ENCODE results near the gene IMMP2L.

Gene IMMP2L

GRCh38 chr7:111564078-111564477 lies 1.8 kb upstream of the IMMP2L start:
- Histone ChIP-seq H2AFZ (ENCODE audit: low read depth, low read length) (no peak overlapping the region), H3K4me3 (ENCODE audit: low read depth in 1 of 2, low read length in 2 of 2) (no peak overlapping the region), H3K4me2 (ENCODE audit: insufficient read depth, low read length) (no peak overlapping the region), H3K9ac (ENCODE audit: low read depth, low read length) (no peak overlapping the region), H3K27me3 (ENCODE audit: insufficient read depth, low read length, poor library complexity) (no peaks in the 10 kb centered on the region), H3K79me2 (ENCODE audit: insufficient read depth, low read length) (peaks cover 18% of the 10 kb centered on the region), H3K4me1 (ENCODE audit: insufficient read depth, low read length) (peaks cover 35% of the 10 kb centered on the region), H3K27ac (ENCODE audit: low read length) (no peak overlapping the region), H3K9me3 (ENCODE audit: insufficient read depth, low read length, severe bottlenecking) (no peaks in the 10 kb centered on the region), H4K20me1 (ENCODE audit: insufficient read depth, low read length) (no peaks in the 10 kb centered on the region), H3K36me3 (ENCODE audit: insufficient read depth, low read length) (no peaks in the 10 kb centered on the region)
- TF ChIP-seq EZH2 (IDR thresholded peaks at IDR 0.05; ENCODE audit: borderline replicate concordance, low read depth, low read length, severe bottlenecking) (no peak), CTCF (IDR thresholded peaks at IDR 0.05; ENCODE audit: borderline replicate concordance, extremely low read depth, low read length, poor library complexity, severe bottlenecking) (no peak)
- ATAC-seq (ENCODE audit: insufficient read depth, low read depth) (no peak), DNase-seq (no peak)

DNA sequence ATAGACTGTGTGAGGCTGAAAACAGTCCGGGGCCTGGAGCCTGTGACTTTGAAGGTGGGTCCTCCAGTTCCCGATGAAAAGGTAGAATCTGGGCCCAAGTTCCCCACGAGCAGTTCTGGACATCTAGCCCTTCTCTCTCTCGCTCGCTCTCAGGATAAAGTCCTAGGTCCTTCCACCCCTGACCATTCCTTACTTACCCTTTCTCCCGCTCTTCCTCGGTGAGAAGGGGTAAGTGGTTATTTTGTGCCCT lies 713 bp downstream of the IMMP2L start:
- H3K27ac ChIP-seq (ENCODE audit: low read length), result peak overlapping the region; percentile 74
- peak overlapping the region; percentile 83 for H3K4me2 ChIP-seq (ENCODE audit: insufficient read depth, low read length)
- no peaks in the 10 kb centered on the region for H4K20me1 ChIP-seq (ENCODE audit: insufficient read depth, low read length)
- peaks cover 15% of the 10 kb centered on the region; the same call in 1 of the 2 replicates for H3K36me3 ChIP-seq (ENCODE audit: insufficient read depth, low read length)
- DNase-seq, result peak; percentile 15
- peak overlapping the region; percentile 22 to 68; a peak in 3 of 4 replicates for H3K4me3 ChIP-seq (ENCODE audit: low read depth in 1 of 2, low read length in 2 of 2)
- no peak for ATAC-seq (ENCODE audit: insufficient read depth, low read depth)
- H2AFZ ChIP-seq (ENCODE audit: low read depth, low read length), result peak overlapping the region; percentile 83
- H3K9ac ChIP-seq (ENCODE audit: low read depth, low read length), result peak overlapping the region; percentile 90
- no peaks in the 10 kb centered on the region for H3K27me3 ChIP-seq (ENCODE audit: insufficient read depth, low read length, poor library complexity)
- H3K4me1 ChIP-seq (ENCODE audit: insufficient read depth, low read length), result peaks cover 38% of the 10 kb centered on the region
- TF ChIP-seq CTCF (IDR thresholded peaks at IDR 0.05; ENCODE audit: borderline replicate concordance, extremely low read depth, low read length, poor library complexity, severe bottlenecking) (no peak), EZH2 (IDR thresholded peaks at IDR 0.05; ENCODE audit: borderline replicate concordance, low read depth, low read length, severe bottlenecking) (no peak)
- peaks cover 20% of the 10 kb centered on the region for H3K79me2 ChIP-seq (ENCODE audit: insufficient read depth, low read length)
- H3K9me3 ChIP-seq (ENCODE audit: insufficient read depth, low read length, severe bottlenecking), result no peaks in the 10 kb centered on the region

DNA sequence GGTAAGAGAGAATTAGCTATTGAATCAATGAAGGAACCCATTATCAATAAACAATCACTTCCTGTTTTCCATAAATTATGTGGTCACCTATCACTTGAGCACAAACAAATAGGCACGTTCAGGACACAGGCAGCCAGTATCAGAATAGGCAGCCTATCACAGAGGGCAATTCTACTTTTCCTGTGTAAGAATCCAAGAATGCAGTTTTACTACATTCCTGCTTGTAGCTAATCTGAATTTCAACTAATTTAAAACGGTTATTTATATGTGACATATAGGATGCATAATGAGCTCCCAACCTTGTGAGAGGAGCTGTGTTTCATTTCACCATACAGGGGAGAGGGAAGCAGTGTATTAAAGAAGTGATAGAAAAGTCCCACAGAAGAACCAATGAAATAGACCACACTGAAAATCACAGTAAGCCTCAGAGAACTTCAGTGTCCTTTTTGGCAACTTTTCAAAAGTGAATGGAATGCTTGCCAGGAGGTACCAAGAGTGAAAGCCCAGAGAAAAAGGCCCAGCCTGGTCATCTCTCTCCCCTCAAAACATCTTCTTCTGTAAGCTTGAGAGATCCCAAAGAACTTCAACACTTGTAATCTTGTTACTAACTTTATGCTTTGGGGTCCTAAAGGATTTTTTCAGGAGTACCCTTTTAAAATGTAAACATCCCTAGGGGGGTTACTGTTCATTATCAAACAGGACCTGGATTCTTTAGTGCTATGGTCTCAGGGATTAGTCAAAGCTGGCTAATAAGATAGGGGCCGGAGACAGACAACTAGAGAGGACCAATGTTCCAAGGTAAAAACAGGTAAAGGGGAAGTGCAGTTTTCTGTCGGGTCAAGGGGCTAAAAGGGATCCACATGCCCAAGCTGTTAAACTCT lies 1.3 kb downstream of the IMMP2L start:
- no peak for ATAC-seq (ENCODE audit: insufficient read depth, low read depth)
- H3K4me3 ChIP-seq (ENCODE audit: low read depth in 1 of 2, low read length in 2 of 2), result peak overlapping the region; percentile 22 to 68; a peak in 3 of 4 replicates
- H3K27ac ChIP-seq (ENCODE audit: low read length), result peak overlapping the region; percentile 74
- H2AFZ ChIP-seq (ENCODE audit: low read depth, low read length), result peak overlapping the region; percentile 83
- no peaks in the 10 kb centered on the region for H3K9me3 ChIP-seq (ENCODE audit: insufficient read depth, low read length, severe bottlenecking)
- H3K4me1 ChIP-seq (ENCODE audit: insufficient read depth, low read length), result peaks cover 38% of the 10 kb centered on the region
- TF ChIP-seq CTCF (IDR thresholded peaks at IDR 0.05; ENCODE audit: borderline replicate concordance, extremely low read depth, low read length, poor library complexity, severe bottlenecking) (no peak), EZH2 (IDR thresholded peaks at IDR 0.05; ENCODE audit: borderline replicate concordance, low read depth, low read length, severe bottlenecking) (no peak)
- H3K36me3 ChIP-seq (ENCODE audit: insufficient read depth, low read length), result peaks cover 21% of the 10 kb centered on the region; the same call in 1 of the 2 replicates
- peak overlapping the region; percentile 83 for H3K4me2 ChIP-seq (ENCODE audit: insufficient read depth, low read length)
- H3K9ac ChIP-seq (ENCODE audit: low read depth, low read length), result peak overlapping the region; percentile 90
- no peaks in the 10 kb centered on the region for H4K20me1 ChIP-seq (ENCODE audit: insufficient read depth, low read length)
- peaks cover 20% of the 10 kb centered on the region for H3K79me2 ChIP-seq (ENCODE audit: insufficient read depth, low read length)
- DNase-seq, result no peak
- no peaks in the 10 kb centered on the region for H3K27me3 ChIP-seq (ENCODE audit: insufficient read depth, low read length, poor library complexity)
